SU-DHL-6 (cell line): ENCODE results near the gene SMAD1.

Experiments
- H2AFZ ChIP-seq: fragments of 200-600 bp; sonication (generic); 2 replicates; pipeline ENCODE4 v1.6.1; 2014; ENCODE audit warnings: low read depth, mild to moderate bottlenecking, moderate library complexity, mixed read lengths, antibody characterized with exemption, low read length; ENCODE audit not compliant: severe bottlenecking
- H3F3A ChIP-seq: fragments of 200-600 bp; shearing (Covaris generic); 2 replicates; pipeline ENCODE4 v1.6.0; 2016; ENCODE audit warnings: antibody characterized with exemption, mild to moderate bottlenecking; ENCODE audit not compliant: insufficient read depth
- H3K27ac ChIP-seq: fragments of 200-600 bp; sonication (generic); 2 replicates; pipeline ENCODE4 v1.5.1; 2016; ENCODE audit warnings: low read depth, mild to moderate bottlenecking, low read length, moderate library complexity, mixed read lengths
- H3K27me3 ChIP-seq: fragments of 200-600 bp; sonication (generic), shearing (Covaris generic); 2 replicates; pipeline ENCODE4 v1.6.0; 2014; ENCODE audit warnings: mild to moderate bottlenecking, low read length
- H3K36me3 ChIP-seq: fragments of 200-600 bp; sonication (generic); 2 replicates; pipeline ENCODE4 v1.6.1; 2014; ENCODE audit warnings: mild to moderate bottlenecking, low read length, mixed read lengths
- H3K4me2 ChIP-seq: fragments of 300-600, 200-600 bp; shearing (Covaris generic), sonication (generic); 2 replicates; pipeline ENCODE4 v1.6.0; 2014; ENCODE audit warnings: low read length, low read depth, mild to moderate bottlenecking; ENCODE audit not compliant: poor library complexity, severe bottlenecking
- H3K4me3 ChIP-seq: fragments of 200-600 bp; sonication (generic); 2 replicates; pipeline ENCODE4 v1.5.1; 2014; ENCODE audit warnings: antibody characterized with exemption, low read length, mild to moderate bottlenecking, mixed read lengths; ENCODE audit not compliant: insufficient read depth, poor library complexity, severe bottlenecking
- H3K79me2 ChIP-seq: fragments of 200-600 bp; sonication (generic); 2 replicates; pipeline ENCODE4 v1.6.1; 2014; ENCODE audit warnings: mild to moderate bottlenecking, low read length, moderate library complexity; ENCODE audit not compliant: insufficient read depth
- H3K9ac ChIP-seq: fragments of 200-600 bp; sonication (generic); 2 replicates; pipeline ENCODE4 v1.7.0; 2014; ENCODE audit warnings: mild to moderate bottlenecking, low read length
- H3K9me2 ChIP-seq: fragments of 200-600 bp; sonication (generic); replicated peaks from 2 replicates; pipeline ENCODE4 v1.6.1; 2014; ENCODE audit warnings: low read length; ENCODE audit not compliant: insufficient read depth
- H3K9me3 ChIP-seq: fragments of 200-600 bp; sonication (generic); 2 replicates; pipeline ENCODE4 v1.6.1; 2014; ENCODE audit warnings: low read length, mixed read lengths; ENCODE audit not compliant: insufficient read depth
- H4K20me1 ChIP-seq: fragments of 200-600 bp; sonication (generic); 2 replicates; pipeline ENCODE4 v1.6.1; 2014; ENCODE audit warnings: low read depth, mild to moderate bottlenecking, antibody characterized with exemption, low read length, moderate library complexity, mixed read lengths
- EZH2phosphoT487 ChIP-seq: fragments of 200-600 bp; sonication (generic), shearing (Covaris generic); conservative IDR thresholded peaks from 2 replicates; pipeline ENCODE4 v1.6.1; 2018; ENCODE audit warnings: mild to moderate bottlenecking, antibody characterized with exemption, low read length, moderate library complexity, mixed read lengths
- TF ChIP-seq, protein P1 (sequence below): fragments of 200-600 bp; sonication (generic); IDR thresholded peaks from one replicate; pipeline ENCODE4 v1.5.1; 2017; ENCODE audit warnings: antibody characterized with exemption, mild to moderate bottlenecking, low read length, moderate library complexity; ENCODE audit not compliant: insufficient read depth, poor library complexity, severe bottlenecking

The SMAD1 gene

DNA sequence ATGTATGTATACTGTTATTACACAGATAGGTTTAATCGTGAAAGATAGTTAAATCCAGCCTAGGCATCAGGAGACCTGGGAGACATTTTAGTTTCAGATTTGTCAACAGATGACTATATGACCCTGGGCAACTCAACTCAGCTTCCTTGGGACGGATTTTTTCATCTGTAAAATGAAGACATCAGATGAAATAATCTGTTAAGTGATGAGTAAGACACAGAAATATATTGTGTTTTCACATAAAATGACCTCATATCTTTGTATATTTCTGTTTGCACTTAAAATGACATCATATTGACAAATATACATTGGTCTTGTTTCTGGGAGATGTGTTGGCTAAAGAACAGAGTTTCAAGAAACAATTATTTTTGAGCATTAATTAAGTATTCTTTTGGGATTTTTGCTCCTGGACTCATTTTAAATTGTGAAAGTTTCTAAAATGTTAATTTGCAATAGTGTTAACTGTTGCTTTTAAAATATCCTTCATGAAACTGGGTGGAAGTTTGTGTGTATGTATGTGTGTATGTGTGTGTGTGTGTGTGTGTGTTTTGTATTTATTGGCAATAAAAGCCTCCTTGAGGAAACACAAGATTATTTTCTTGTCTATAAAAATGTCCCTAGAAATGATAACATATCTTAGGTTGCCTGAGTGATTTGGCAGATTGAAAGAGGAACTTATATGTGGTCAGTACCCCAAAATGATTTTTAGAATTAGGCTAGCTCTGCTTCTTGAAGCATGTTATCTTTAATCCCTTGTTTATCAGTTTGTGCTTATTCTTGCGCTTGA lies 108.5 kb downstream of the SMAD1 start:
- Histone ChIP-seq H3K9me3 (no peaks in the 10 kb centered on the region), H3K36me3 (no peaks in the 10 kb centered on the region), H3K27me3 (no peaks in the 10 kb centered on the region), H3K4me3 (no peak overlapping the region), H3K27ac (no peak overlapping the region), H3K79me2 (no peaks in the 10 kb centered on the region), H2AFZ (no peak overlapping the region), H3F3A (no peaks in the 10 kb centered on the region), H4K20me1 (no peaks in the 10 kb centered on the region), H3K9ac (no peak overlapping the region), H3K4me2 (no peak overlapping the region), H3K9me2 (no peaks in the 10 kb centered on the region)
- TF ChIP-seq EZH2phosphoT487 = no peak
- TF ChIP-seq, protein P1, sequence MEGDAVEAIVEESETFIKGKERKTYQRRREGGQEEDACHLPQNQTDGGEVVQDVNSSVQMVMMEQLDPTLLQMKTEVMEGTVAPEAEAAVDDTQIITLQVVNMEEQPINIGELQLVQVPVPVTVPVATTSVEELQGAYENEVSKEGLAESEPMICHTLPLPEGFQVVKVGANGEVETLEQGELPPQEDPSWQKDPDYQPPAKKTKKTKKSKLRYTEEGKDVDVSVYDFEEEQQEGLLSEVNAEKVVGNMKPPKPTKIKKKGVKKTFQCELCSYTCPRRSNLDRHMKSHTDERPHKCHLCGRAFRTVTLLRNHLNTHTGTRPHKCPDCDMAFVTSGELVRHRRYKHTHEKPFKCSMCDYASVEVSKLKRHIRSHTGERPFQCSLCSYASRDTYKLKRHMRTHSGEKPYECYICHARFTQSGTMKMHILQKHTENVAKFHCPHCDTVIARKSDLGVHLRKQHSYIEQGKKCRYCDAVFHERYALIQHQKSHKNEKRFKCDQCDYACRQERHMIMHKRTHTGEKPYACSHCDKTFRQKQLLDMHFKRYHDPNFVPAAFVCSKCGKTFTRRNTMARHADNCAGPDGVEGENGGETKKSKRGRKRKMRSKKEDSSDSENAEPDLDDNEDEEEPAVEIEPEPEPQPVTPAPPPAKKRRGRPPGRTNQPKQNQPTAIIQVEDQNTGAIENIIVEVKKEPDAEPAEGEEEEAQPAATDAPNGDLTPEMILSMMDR = no peak

DNA sequence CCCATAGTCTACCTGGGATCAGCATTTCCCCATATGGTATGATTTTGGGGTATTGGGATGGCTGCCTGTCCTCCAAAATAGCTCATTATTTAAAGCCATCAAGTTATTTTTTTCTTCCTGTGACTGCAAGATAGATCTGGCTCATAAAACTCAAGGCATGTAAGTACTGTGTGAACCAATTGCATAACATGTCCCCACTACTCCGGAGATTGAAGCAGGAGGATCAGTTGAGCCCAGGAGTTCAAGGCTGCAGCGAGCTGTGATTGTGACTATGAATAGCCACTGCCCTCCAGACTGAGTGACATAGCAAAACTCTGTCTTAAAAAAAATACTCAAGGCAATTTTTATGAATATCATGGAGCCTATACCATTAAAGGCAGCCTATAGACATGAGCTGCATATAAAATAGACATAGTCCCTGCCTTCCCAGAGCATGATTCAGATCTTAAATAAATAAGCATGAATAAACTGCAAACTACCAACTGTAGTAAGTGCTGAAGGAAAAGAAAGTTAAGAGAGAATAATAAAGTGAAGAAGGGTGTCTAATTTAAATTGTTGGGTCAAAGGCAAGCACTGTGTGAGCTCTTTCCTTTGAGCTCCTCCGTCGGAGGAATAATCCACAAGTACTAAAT lies 120.6 kb downstream of the SMAD1 start:
- Histone ChIP-seq H3K27me3 (no peaks in the 10 kb centered on the region), H3K9me2 (no peaks in the 10 kb centered on the region), H3K79me2 (no peaks in the 10 kb centered on the region), H3K9me3 (no peaks in the 10 kb centered on the region), H3K4me2 (no peak overlapping the region), H3K36me3 (no peaks in the 10 kb centered on the region), H4K20me1 (no peaks in the 10 kb centered on the region), H3K4me3 (no peak overlapping the region), H2AFZ (no peak overlapping the region), H3K9ac (no peak overlapping the region), H3K27ac (no peak overlapping the region), H3F3A (no peaks in the 10 kb centered on the region)
- TF ChIP-seq, protein P1 = no peak
- TF ChIP-seq EZH2phosphoT487 = no peak

DNA sequence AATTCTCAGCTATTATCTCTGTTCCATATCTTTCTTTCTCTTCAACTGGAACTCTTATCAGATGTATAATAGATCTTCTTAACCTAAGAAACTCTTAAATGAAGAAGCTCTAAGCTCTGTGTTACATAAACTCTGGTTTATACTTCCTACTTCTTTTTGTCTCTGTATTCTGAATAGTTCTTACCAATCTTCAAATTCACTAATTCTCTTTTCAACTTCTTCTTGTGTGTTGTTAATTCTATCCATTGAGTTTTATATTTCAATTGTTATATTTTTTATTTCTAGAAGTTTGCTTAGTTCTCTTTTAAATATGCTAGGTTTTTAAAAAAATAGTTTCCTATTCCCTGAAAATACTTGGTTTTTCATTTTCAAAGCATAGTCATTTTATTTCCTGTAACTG lies 124.3 kb downstream of the SMAD1 start:
- no peaks in the 10 kb centered on the region for H3K36me3 ChIP-seq
- no peaks in the 10 kb centered on the region for H3K9me3 ChIP-seq
- no peaks in the 10 kb centered on the region for H3K79me2 ChIP-seq
- no peaks in the 10 kb centered on the region for H4K20me1 ChIP-seq
- no peaks in the 10 kb centered on the region for H3F3A ChIP-seq
- no peaks in the 10 kb centered on the region for H3K27me3 ChIP-seq
- TF ChIP-seq, protein P1 = no peak
- no peak for TF ChIP-seq EZH2phosphoT487
- no peak overlapping the region for H3K27ac ChIP-seq
- H2AFZ ChIP-seq = no peak overlapping the region
- no peak overlapping the region for H3K4me3 ChIP-seq
- no peaks in the 10 kb centered on the region for H3K9me2 ChIP-seq
- H3K9ac ChIP-seq = no peak overlapping the region
- no peak overlapping the region for H3K4me2 ChIP-seq
